NOMO-1 treated with DMSO at 0.1 percent for 48 hours (cell line): Measurements from ENCODE around the gene SMIM36.
"Not testable (repeated sequence)": the region's sequence is repeated elsewhere in the genome, so short reads cannot be mapped to it uniquely, and the experiment has no call there.

Experiments used
- DNase-seq: peaks from one replicate; lab custom pipeline; 2025; ENCODE audit not compliant: unreplicated experiment; lab: John Stamatoyannopoulos, UW

The SMIM36 gene

GRCh38 chr17:55456307-55457240, 54.7 kb downstream of the SMIM36 start:
- DNase-seq = no peak

GRCh38 chr17:55454906-55455474, 56.3 kb downstream of the SMIM36 start:
- no peak for DNase-seq

GRCh38 chr17:55453839-55454557, 57.3 kb downstream of the SMIM36 start:
- no peak for DNase-seq

- DNase-seq = no peak
Measured at GRCh38 chr17:55452139-55452790, 59.0 kb downstream of the SMIM36 start.

- no peak for DNase-seq
Measured at GRCh38 chr17:55451758-55452138, 59.5 kb downstream of the SMIM36 start.

- no peak for DNase-seq
Measured at GRCh38 chr17:55451203-55451641, 60.0 kb downstream of the SMIM36 start.

GRCh38 chr17:55450232-55450825, 60.9 kb downstream of the SMIM36 start:
- DNase-seq = no peak

GRCh38 chr17:55448681-55449080, 62.6 kb downstream of the SMIM36 start:
- DNase-seq = no peak

- no peak for DNase-seq
Measured at GRCh38 chr17:55446581-55447205, 64.6 kb downstream of the SMIM36 start.

GRCh38 chr17:55446004-55446403, 65.2 kb downstream of the SMIM36 start:
- not testable (repeated sequence) for DNase-seq

- DNase-seq = peak; percentile 78
Measured at GRCh38 chr17:55444471-55445441, 66.5 kb downstream of the SMIM36 start.

GRCh38 chr17:55443904-55444303, 67.3 kb downstream of the SMIM36 start:
- no peak for DNase-seq

- no peak for DNase-seq
Measured at GRCh38 chr17:55442953-55443683, 68.1 kb downstream of the SMIM36 start.

- DNase-seq = no peak
Measured at GRCh38 chr17:55442462-55442861, 68.8 kb downstream of the SMIM36 start.

GRCh38 chr17:55441544-55441943, 69.7 kb downstream of the SMIM36 start:
- DNase-seq = no peak

- DNase-seq = no peak
Measured at GRCh38 chr17:55440391-55440790, 70.9 kb downstream of the SMIM36 start.

- DNase-seq = peak; percentile 13
Measured at GRCh38 chr17:55437159-55437605, 74.1 kb downstream of the SMIM36 start.
